Measurements from ENCODE around the gene B4GALT5. TPM values are rescaled to one million over a fixed set of nuclear protein-coding genes. Genes with fewer than 3 reads are reported as not detected.

The B4GALT5 gene
- total RNA-seq, 1 donor from 2014 or later = 82.0 TPM

DNA sequence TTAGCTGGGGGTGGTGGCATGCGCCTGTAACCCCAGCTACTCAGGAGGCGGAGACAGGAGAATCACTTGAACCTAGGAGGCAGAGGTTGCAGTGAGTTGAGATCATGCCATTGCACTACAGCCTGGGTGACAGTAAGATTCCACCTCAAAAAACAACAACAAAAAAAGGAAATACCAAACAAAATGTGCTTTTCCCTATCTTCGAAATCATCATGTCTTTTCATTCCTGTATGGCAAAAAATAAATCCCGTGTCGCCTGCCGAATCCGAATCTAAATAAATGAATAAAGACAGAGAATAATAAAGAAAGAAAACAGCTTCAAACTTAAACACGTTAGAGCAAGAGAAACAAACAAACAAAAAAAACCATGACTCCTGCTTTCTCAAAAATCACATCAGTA lies 11.8 kb downstream of the B4GALT5 start:
- DNase-seq (ENCODE audit: extremely low read depth, low read depth, low spot score) = no peak

DNA sequence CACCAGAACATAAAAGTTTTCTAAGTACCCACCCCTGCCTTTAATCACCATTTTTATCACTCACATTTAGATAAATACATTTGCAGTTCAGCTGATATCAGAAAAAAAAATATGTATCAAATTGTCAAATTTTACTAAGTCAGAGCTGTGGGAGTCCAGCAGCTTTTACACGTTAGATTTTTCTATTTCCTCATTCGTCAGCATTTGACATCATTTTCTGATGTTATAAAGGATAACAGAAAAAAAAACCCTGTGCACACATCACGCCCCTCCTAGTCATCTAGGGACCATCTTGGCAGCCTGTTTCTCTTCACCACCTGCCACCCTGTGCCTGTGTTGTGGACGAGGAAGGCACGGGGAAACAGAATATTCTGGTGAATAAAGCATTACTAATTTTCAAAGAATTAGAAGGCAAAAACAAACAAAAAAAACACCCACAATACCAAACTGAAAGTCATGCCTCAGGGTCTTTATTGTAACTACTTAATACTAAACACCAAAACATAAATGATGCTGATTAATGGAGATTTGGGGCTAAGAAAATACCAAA lies 12.4 kb downstream of the B4GALT5 start:
- no peak for DNase-seq (ENCODE audit: extremely low read depth, low read depth, low spot score)

DNA sequence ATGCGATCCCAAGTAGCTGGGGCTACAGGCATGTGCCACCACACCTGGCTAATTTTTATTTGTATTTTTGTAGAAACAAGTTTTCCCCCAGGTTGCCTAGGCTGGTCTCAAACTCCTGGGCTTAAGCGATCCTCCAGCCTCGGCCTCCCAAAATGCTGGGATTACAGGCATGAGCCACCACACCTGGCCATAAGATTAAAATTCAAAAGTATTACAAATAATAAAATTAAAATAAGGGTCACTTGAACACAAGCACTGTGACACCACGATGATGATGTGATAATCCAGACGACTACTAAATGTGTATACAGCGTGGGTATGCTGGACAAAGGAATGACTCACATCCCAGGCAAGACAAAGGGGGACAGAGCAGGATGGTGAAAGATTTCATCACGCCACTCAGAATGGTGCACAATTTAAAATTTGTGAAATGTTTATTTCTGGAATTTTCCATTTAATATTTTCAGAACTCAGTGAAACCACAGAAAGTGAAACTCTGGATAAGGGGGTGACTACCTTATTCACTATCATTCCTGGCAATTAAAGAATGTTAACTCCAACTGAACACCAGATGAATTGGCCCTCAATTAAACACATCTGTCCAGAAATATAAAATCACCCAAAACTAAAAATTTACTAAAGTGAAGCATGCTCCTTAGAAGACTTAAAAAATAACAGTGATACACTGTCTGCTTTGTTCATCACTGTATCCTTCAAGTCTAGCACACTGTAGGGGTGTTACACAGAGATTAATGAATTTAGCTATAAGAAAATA lies 13.1 kb downstream of the B4GALT5 start:
- DNase-seq (ENCODE audit: extremely low read depth, low read depth, low spot score) = no peak

DNA sequence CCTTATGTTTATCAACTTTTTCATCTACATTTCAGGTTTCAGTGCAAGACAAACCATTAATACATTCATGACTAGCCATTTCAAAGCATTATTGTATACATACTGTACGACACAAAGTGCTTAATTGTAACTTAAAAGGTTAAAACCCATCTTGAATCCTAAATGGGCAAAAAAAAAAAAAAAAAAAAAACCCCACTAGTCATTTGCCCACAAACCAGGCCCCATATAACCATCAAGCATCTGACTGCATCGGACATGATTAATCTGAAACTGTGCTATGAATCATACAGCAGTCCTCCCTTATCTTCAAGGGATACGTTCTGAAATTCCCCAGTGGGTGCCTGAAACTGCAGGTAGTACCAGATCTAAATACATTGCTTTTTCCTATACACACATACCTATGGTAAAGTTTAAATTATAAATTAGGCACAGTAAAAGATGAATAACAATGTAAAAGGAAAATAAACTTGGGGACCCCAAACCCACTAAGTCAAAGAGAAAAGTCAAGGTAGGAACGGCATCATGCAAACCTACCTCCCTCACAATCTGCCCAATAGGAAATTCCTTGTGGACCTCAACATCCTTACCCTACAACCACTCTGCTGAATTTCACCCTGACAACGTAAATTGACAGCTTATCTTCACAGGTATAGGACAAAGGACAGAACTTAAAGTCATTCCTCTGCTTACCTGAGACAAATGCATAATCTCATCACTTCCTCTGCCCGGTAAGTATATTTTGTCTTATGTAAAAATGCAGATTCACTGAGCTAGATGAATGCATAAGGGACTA lies 14.3 kb downstream of the B4GALT5 start:
- DNase-seq (ENCODE audit: extremely low read depth, low read depth, low spot score) = no peak

DNA sequence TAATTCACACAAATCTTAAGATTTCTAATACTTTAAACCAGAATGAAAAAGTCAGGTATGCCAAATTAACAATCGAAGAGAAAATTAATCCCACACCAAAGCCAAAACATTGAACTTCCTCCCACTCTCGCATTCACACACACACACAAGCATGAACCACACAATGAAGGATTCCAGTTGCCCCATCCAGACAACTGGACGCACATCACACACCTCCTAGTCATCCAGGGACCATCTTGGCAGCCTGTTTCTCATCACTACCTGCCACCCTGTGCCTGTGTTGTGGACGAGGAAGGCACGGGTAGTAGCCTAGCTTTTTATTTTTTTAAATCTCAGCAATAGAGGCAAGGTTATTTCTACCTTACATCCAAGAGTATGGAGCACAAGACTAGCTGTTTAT lies 15.2 kb downstream of the B4GALT5 start:
- DNase-seq (ENCODE audit: extremely low read depth, low read depth, low spot score) = no peak

DNA sequence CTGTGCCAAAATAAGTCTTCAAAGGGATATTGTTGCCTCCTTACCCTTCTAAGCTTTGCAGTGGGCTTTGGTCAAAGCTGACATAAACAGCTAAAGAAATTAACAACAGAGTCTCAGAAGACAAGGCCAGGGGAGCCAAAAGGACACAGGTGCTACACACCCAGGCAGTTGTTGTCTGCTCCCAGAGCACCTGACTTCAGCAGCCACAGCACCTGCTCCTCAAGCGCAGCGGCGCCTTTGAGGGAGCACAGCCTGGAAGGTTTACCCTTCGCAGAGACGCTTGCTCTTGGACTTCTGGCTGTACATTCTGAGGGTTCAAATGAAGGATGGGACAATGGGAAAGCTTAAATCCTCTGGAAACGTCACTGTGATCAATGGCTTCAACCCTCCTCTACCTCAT lies 16.6 kb downstream of the B4GALT5 start:
- no peak for DNase-seq (ENCODE audit: extremely low read depth, low read depth, low spot score)

DNA sequence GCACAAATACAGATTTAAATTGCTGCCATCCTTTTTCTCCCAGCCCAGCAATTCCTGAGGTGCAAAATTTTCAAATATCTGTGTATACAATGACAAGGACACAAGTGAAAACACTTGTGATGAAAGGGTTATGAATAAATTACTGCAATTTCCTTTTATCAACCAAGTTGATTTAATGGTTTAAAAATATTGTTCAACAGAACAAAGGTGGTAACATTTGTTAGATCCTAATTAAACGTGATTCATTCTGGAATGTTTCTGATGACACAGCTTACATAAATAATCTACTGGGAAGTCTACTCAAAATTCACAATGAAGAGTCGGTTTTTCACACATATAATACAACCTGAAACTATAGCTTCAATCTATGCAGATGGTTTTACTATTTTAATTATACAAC lies 17.1 kb downstream of the B4GALT5 start:
- no peak for DNase-seq (ENCODE audit: extremely low read depth, low read depth, low spot score)

DNA sequence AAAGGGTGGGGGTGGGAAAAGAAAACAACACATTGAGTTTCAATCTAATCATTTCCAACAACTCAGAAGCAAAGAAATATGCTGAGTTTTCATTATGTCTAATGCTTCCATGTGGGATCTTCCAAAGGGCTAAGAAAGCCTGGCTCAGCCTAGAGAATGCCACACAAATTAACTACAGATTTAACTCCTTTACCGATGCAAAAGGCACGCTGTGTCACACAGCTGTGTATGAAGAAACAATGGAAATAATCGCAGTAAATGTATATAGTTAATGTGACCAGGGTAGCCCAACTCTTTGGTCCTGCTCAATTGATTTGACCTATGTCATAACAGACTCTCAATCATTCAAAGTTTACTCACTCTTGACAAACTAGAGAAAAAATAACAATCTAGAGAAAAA lies 17.8 kb downstream of the B4GALT5 start:
- DNase-seq (ENCODE audit: extremely low read depth, low read depth, low spot score) = no peak

DNA sequence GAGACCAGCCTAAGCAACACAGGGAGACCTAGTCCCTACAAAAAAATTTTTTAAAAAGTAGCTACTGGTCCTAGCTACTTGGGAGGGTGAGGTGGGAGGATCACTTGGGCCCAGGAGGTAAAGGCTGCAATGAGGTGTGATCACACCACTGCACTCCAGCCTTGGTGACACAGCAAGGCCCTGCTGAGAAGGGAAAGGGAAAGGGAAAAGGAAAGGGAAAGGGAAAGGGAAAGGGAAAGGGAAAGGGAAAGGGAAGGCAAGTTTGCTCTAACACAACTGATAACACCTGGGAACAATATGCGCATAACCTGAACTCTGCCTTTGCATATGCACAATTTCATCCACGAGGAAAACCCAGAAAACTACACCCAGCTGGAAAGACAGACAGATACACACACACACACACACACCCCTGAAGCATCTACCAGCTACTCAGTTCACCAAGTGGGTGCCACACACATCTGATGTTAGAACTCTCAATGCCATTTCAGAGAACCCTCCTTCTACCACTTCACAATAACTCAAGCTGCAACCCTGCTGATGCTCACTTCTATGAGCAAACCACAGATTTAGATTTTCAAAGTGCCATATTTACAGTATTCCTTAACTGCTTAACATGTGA lies 19.1 kb downstream of the B4GALT5 start:
- DNase-seq (ENCODE audit: extremely low read depth, low read depth, low spot score) = no peak

DNA sequence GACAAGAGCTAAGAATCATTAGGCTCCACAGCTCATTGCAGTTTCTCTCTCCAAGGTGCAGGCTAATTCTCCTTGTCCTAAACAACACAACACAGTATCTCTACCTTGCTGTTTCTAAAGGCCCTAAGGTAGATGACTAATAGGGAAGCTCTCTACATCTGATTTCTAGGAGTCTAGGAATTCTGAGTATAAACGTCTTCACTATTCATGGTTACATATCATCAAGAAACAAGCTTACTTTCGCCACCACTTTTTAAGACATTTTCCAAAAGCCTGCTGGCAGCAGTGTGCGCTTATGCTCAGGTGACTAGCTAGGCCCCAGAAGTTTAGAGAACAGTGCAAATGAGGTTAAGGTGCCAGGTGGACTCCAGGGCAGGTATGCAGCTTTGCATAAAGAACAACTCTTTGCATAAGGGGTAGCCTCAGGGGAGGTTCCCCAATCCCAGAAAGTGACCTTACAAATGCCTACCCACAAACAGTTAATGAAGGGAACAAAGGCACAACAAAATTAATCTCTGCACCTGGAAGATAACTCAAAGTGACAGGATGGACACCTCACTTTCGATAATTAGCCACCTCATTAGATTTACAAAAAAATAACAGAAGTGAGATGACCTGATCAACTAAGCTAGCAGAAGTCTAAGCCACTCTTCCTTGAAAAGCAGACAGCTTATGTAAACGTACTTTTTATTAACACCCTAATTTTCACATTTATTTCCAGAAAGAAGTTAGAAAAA lies 20.1 kb downstream of the B4GALT5 start:
- no peak for DNase-seq (ENCODE audit: extremely low read depth, low read depth, low spot score)

DNA sequence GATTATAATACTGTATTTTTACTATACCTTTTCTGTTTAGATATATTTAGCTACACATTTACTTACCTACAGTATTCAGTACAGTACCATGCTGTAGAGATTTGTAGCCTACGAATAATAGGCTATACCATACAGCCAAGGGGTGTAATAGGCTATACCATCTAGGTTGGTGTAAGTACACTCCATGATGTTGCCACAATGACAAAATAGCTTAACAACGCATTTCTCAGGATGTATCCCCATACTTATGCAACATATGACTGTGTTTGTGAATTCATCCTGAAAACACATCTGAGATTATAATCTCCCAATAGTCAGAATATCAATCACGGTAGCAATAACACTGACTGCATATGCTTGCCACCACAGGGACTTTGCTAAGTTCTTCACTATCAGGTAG lies 20.7 kb downstream of the B4GALT5 start:
- no peak for DNase-seq (ENCODE audit: extremely low read depth, low read depth, low spot score)

DNA sequence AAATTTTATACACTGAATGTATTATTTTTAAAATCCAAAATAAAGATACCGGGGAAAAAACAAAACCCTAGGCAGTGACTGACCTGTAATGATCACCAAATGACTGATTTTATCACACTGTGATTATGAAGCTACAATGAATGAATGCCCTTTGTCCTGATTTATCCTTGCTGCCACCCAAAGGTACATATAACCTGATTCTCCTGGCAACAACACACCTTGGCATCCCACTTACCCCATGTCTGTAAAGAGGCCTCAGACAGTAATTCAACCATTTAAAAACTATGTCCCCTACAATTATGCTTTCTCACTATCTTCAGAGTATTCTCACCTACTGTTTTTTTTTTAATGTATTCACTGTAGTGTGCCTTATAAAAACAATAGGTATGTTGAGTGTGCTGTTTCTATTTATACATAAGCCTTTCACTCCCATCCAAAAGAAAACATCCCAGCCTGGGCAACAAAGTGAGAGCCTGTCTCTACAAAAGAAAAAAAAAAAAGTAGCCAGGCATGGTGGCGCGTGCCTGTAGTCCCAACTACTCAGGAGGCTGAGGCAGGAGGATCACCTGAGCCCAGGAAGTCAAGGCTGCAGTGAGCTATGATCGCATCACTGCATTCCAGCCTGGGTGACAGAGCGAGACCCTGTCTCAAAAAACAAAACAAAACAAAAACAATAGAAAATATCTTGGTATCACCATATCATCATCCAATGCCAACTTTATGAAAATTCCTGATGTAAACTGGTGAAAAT lies 21.7 kb downstream of the B4GALT5 start:
- no peak for DNase-seq (ENCODE audit: extremely low read depth, low read depth, low spot score)

DNA sequence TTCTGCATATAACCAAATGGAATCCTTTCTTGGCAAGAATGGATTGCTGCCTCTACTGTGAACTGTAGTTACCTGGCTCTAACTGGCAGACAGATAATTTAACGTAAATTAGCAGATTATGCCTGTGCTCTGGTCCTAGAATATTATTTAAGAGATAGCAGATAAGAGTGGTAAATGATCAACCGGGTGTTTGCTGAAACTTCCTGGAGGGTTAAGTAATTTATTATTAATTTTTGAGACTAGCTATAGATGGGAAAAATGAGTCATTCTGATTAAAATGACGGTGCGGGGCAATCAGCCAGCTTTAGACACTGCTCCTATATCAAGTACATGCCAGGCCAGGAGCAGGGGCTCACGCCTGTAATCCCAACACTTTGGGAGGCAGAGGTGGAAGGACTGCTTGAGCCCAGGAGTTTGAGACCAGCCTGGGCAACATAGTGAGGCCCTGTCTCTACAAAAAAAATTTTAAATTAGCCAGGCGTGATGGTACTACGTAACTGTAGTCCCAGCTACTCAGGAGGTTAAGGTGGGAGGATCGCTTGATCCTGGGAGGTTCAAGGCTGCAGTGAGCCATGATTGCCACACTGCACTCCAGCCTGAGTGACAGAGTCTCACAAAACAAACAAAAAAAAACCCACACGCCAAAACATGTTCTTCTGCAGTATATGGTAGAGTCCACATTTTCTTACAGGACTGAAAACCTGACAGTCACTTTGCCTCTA lies 22.6 kb downstream of the B4GALT5 start:
- DNase-seq (ENCODE audit: extremely low read depth, low read depth, low spot score) = no peak

DNA sequence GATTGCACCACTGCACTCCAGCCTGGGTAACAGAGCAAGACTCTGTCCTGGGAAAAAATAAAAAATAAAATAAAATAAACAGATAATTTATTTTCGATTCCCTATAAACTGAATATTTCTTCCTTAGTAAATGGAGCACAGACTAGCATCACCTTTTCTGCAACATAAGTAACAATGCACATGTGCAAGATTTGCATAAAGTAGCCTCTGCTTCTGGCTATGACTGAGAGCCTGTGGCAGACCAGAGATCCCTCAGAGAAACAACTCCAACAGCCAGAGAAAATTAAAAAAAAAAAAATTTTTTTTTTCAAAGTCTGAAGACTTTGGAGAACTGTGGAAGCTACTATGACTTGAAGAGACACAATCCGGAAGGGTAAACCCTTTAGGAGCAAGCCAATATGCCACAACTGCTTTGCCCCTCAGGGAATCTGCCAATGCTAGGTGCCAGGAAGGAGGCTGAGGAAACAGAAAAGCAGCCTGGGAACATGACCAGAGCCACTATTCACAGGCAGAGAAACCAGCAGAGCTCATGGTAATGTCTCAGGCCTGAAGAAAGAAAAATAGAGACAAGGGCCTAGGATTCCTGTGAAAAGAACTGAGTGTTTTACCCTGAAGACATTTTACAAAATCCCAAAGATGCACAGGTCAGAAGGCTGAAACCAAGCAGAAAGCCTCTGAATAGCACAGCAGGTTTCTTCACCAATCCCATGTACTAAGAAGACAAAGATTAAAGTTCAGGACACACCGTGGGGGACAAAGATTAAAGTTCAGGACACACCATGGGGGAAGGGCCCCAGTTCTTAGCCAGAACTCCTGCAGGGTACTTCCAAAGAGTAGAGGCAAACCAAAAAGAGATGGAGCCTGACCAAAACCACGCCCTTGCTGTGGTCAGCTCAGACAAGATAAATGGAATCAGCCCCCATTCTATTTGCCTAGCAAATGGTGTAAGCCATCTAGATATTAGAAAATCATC lies 25.8 kb downstream of the B4GALT5 start:
- no peak for DNase-seq (ENCODE audit: extremely low read depth, low read depth, low spot score)

DNA sequence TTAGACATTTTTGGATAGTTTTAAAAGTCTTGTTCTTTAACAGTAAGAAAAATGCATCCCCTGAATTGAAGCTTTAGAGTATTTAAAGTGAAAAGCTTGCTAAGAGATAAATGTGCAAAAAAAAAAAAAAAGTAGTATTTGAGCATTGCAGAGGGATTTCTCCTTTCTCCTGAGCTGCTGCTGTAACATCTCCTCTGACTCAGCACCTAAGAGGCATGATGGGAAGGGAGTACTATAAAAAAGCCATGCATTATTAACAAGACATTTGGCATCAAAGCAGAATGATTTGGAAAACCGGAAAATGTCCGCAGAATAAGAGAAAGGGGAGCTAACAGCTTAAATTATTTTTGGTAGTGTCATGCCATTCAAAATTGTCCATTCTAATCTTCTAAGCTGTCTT lies 27.9 kb downstream of the B4GALT5 start:
- DNase-seq (ENCODE audit: extremely low read depth, low read depth, low spot score) = no peak

DNA sequence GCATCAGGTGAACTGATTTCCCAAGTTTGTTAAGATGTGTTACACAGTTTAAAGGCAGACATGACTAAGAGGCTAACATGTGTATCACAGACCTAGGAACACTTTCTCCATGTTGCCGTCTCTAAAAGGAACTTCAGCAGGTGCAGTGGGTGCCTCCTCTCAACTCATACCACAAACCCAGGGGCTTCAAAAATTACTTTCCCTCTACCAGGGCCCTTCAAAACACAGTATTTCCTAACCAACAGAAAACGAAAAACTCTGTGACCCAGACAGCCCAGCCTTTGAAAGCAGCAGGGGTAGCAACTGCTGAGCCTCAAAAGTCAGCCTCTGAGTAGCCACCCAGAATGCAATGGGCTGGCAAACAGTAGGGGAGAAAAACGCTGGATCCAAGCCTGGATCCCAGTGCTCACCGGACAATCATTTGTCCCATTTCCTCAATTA lies 28.5 kb downstream of the B4GALT5 start:
- no peak for DNase-seq (ENCODE audit: extremely low read depth, low read depth, low spot score)

DNA sequence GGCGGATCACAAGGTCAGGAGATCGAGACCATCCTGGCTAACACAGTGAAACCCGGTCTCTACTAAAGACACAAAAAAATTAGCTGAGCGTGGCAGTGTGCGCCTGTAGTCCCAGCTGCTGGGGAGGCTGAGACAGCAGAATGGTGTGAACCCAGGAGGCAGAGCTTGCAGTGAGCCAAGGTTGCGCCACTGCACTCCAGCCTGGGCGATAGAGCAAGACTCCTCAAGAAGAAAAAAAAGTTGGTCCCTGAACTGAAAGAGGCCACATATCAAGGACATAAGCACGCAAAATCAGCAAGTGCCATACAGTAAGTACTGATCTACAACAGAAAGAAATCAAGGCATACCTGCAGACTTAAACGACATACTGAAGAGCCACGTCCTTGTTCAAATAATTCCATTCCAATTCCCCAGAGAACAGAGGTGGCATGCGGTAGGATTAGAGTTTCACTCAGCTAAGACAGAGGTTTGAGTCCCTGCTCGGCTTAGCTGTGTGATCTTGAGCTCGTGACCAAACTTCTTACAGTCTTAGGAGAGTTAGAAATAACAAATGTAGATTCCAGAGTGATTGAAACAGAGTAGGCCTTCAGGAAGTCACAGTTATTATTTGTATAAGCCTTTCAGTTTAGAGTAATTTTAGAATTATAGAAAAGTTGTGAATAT lies 29.2 kb downstream of the B4GALT5 start:
- no peak for DNase-seq (ENCODE audit: extremely low read depth, low read depth, low spot score)

DNA sequence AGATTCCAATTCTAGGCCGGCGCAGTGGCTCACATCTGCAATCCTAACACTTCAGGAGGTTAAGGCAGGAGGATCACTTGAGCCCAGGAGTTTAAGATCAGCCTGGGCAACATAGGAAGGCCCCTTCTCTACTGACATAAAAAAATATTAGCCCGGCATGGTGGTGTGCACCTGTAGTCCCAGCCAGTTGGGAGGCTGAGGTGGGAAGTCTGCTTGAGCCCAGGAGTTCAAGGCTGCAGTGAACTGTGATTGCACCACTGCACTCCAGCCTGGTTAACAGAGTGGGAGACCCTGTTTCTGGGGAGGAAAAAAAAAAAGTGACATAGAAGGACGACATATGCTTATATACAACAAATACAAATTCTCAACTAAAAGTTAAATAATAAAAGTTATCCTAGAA lies 30.9 kb downstream of the B4GALT5 start:
- no peak for DNase-seq (ENCODE audit: extremely low read depth, low read depth, low spot score)

Data from glomerular endothelial cell (primary cell).